ENCODE results near the gene EIF2S2.

The EIF2S2 gene

DNA sequence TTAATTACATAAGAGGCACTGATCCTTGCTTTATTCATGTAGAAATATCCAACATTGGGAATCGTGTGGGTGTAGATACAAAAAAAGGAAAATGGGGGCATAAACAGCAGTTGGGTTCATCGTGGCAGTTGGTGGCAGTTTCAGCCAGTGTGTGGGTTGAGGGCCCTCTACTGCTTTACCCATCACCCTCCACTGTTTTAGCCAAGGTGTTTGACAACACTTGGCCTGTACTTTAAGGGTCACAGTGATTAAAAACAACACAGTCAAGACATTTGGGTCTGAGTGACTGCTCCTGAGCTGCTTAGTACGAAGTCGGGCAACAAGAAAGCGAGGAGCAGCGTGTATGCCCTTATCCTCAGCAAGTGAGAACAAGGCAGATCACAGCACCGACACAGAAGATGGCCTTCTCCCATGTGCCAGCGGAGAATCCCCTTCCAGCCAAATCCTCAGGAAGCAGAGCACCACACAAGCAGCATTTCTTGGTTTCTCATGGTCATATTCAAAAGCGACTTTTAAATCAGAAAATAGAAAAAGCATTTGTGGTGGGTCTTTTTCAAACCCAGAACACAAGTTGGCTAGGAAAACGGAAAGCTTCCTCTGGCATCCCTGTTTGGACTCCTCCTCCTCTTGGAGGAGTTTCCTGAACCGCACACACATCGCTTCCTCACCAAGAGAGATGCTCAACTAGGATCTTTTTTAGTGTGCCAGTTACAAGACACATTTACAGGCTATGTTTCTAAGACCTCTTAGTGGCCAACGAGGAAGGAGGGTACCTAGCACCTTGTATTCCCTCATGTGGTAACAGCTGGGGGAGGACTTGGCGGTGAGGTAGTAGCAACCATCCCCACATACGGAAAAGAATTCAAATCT is 23.5 kb downstream of the EIF2S2 start:
- DNase-seq (ENCODE audit: low read depth), result no peak

- DNase-seq (ENCODE audit: low read depth), result no peak
Measured at GRCh38 chr20:34085544-34086040, 26.5 kb downstream of the EIF2S2 start.

- no peak for DNase-seq (ENCODE audit: low read depth)
Measured at GRCh38 chr20:34084227-34084923, 27.7 kb downstream of the EIF2S2 start.

DNA sequence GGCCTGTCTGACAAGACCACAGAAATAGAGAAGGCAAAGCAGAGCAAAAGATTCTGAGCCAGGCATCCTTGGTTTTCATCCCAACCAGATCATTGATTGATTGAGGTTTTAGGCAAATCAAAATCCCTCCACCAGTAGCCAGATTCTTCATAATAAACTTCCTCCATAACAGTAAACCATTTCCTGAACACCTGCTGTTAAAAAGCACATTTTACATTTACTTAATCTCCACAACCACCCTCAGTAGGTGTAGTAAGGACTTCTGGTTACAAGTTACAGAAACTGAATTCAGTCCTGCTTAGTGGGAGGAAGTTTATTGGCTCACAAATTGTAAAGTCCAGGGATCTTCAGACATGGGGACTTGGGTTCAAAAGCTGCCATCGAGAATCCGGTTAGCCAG is 28.3 kb downstream of the EIF2S2 start:
- DNase-seq (ENCODE audit: low read depth), result no peak

GRCh38 chr20:34083137-34083536 is 28.9 kb downstream of the EIF2S2 start:
- peak; percentile 97 for DNase-seq (ENCODE audit: low read depth)

- DNase-seq (ENCODE audit: low read depth), result no peak
Measured at GRCh38 chr20:34082232-34082887, 29.7 kb downstream of the EIF2S2 start.

DNA sequence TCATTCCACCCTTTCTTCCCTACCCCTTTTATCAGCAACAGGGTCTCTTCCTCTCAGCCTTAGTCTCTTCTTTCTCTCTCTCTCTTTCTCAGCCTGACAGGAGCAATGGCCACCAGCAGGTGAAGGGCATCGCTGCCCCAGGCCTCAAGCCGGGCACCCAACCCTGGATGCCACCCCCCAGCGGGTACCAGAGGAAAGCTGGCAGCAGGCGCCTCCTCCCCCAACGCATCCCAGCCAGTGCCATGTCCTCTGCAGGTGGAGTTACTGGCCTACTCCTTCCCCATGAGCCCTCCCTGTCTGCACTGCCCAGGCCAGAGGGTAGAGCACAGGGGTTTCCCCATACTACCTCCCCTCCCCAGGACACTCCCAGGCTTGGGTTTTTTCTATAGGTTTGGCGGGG is 32.2 kb downstream of the EIF2S2 start:
- DNase-seq (ENCODE audit: low read depth), result no peak

DNA sequence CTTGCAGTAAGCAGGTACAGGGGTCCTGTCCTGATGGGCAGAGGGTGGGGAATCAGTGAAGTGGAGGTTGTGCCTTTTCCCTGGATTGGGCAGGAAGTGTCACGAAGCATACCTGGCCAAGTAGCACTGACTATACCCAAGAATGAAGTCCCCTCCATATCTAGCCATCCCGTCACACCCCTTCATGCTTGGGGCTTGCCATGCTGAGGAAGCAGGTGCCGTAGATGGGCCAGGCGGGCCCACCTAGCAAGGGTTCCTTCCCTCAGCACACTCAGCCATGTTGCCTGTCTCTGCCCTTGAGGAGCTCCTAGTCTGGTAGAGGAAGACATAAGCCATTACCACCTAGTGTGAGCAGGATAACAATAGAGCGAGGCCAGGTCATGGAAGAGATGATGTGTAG is 33.5 kb downstream of the EIF2S2 start:
- no peak for DNase-seq (ENCODE audit: low read depth)

GRCh38 chr20:34076952-34077351 is 35.1 kb downstream of the EIF2S2 start:
- DNase-seq (ENCODE audit: low read depth), result no peak

GRCh38 chr20:34075647-34076046 is 36.4 kb downstream of the EIF2S2 start:
- DNase-seq (ENCODE audit: low read depth), result no peak

GRCh38 chr20:34074101-34074760 is 37.8 kb downstream of the EIF2S2 start:
- no peak for DNase-seq (ENCODE audit: low read depth)

- no peak for DNase-seq (ENCODE audit: low read depth)
Measured at GRCh38 chr20:34072778-34073177, 39.3 kb downstream of the EIF2S2 start.

DNA sequence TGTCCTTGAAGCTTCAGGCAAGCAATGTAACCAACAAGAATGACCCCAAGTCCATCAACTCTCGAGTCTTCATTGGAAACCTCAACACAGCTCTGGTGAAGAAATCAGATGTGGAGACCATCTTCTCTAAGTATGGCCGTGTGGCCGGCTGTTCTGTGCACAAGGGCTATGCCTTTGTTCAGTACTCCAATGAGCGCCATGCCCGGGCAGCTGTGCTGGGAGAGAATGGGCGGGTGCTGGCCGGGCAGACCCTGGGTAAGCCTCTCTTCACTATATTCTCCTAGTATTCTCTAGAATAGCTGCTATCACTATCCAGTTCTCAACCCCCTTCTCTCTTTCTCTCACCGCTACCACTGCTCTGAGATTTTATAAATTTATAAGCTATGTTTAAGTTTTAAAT is 40.0 kb downstream of the EIF2S2 start:
- no peak for DNase-seq (ENCODE audit: low read depth)

- DNase-seq (ENCODE audit: low read depth), result no peak
Measured at GRCh38 chr20:34070859-34071258, 41.2 kb downstream of the EIF2S2 start.

- no peak for DNase-seq (ENCODE audit: low read depth)
Measured at GRCh38 chr20:34070079-34070439, 42.0 kb downstream of the EIF2S2 start.

- peak; percentile 70 for DNase-seq (ENCODE audit: low read depth)
Measured at GRCh38 chr20:34069341-34070078, 42.5 kb downstream of the EIF2S2 start.

- DNase-seq (ENCODE audit: low read depth), result no peak
Measured at GRCh38 chr20:34068001-34068400, 44.0 kb downstream of the EIF2S2 start.

DNA sequence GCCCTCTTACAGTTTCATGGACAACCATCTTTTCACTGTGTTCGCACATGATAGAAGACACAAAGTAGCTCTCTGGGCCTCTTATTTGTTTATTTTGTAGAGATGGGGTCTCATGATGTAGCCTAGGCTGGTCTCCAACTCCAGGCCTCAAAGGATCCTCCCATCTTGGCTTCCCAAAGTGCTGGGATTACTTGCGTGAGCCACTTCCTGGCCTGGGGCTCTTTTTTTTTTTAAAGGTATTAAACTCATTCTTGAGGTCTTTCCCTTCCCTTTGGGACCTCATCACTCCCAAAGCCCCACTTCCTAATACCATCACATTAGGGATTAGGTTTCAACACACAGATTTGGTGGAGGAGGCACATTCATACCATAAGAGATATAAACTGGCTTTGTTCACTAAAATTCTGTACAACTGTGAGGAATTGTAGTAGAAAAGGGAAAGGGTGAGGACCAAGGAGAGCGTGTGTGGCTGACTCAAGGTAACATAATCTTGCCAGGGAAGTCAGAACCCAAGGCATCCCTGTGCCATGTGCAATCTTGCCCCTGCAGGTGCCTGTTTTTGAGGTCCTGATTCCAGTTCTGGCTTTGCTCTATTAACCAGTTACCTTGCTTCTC is 45.5 kb downstream of the EIF2S2 start:
- DNase-seq (ENCODE audit: low read depth), result peak; percentile 46

- DNase-seq (ENCODE audit: low read depth), result no peak
Measured at GRCh38 chr20:34065260-34065659, 46.8 kb downstream of the EIF2S2 start.

DNA sequence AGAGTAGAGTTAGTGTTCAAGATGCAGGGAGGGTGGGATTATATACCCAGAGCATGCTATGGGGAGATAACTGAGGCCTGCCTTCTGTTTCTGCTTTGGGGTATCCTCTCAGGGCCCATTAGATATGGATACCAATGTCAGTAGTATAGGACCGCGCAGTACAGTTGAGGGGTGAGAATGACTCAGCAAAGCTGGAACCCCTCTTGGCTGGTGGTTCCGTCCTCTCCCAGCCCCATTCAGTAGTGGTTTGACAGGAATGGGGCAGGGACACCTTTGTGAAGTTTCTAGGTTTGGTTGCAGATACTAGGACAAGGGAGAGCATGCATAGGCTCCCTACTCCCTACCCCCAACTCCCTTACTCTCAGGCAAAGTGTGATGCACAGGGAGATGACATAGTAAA is 47.8 kb downstream of the EIF2S2 start:
- DNase-seq (ENCODE audit: low read depth), result no peak
